ENCODE data around the gene DIABLO.
"Not testable (repeated sequence)": the region's sequence is repeated elsewhere in the genome, so short reads cannot be mapped to it uniquely, and the experiment has no call there.

Gene DIABLO

DNA sequence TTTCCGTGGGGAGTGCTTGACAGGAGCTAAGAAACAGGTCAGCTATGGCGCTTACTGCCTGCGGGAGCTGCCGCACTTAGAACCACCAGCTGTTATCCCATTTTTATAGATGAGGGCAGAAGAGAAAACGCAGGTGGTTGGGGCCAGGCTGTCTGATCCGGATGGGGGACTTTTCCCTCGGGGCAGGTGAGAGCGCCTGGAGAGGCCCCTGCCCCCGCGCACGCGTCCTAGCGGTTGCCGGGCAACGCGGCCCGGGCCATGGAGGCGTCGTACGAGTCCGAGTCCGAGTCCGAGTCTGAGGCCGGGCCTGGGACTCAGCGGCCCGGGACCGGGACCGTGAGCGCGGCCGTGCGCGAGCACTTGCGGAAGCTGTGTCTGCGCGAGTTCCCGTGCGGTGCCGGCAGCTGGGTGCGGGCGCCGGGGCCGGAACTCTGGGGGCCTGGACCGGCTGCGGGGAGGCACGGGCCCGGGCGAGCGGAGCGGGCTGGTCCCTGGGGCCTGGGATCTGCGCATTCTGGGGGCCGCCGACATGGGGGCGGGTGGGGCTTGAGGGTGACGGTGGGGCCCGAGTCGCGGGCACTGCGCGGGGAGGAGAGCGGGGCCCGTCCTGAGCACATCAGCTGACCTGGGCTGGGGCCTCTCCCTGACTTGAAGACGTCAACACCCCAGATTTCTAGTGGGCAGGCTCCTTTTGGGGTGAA lies 42.8 kb downstream of the DIABLO start, which contains the start of gene LRRC43:
TSS of gene LRRC43 (plus strand) at position 237 of the 701 bp plus-strand sequence. CDS start at position 259, 22 bp downstream.
- peak; percentile 66 for DNase-seq (ENCODE audit: low read depth)
- TF ChIP-seq MYC (IDR thresholded peaks at IDR 0.05; ENCODE audit: low read depth, low read length) (no peak), POLR2A (IDR thresholded peaks at IDR 0.05; ENCODE audit: extremely low read depth, insufficient read length) (no peak), MAX (IDR thresholded peaks at IDR 0.05; ENCODE audit: low read depth, low read length) (0 out of 2 replicates have a peak, but pooled peaks have one; percentile 3)
- TF ChIP-seq, protein P1, sequence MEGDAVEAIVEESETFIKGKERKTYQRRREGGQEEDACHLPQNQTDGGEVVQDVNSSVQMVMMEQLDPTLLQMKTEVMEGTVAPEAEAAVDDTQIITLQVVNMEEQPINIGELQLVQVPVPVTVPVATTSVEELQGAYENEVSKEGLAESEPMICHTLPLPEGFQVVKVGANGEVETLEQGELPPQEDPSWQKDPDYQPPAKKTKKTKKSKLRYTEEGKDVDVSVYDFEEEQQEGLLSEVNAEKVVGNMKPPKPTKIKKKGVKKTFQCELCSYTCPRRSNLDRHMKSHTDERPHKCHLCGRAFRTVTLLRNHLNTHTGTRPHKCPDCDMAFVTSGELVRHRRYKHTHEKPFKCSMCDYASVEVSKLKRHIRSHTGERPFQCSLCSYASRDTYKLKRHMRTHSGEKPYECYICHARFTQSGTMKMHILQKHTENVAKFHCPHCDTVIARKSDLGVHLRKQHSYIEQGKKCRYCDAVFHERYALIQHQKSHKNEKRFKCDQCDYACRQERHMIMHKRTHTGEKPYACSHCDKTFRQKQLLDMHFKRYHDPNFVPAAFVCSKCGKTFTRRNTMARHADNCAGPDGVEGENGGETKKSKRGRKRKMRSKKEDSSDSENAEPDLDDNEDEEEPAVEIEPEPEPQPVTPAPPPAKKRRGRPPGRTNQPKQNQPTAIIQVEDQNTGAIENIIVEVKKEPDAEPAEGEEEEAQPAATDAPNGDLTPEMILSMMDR (IDR thresholded peaks at IDR 0.05; ENCODE audit: low read depth, low read length), result no peak
- peak within 1 kb of the TSS; percentile 48 for H3K4me3 ChIP-seq (ENCODE audit: low read depth, low read length)

DNA sequence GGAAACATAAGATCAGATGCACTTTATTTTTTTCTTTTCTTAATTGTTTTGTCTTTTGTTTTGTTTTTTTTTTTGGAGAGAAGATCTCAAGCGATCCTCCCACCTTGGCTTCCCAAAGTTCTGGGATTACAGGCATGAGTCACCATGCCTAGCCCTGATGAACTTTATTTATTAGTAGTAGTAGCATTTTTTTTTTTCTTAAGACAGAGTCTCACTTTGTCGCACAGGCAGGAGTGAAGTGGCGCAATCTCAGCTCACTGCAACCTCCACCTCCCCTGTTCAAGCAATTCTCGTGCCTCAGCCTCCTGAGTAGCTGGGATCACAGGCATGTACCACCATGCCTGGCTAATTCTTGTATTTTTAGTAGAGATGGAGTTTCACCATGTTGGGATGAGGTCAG lies 49.4 kb downstream of the DIABLO start:
- DNase-seq (ENCODE audit: low read depth); H3K4me3 ChIP-seq (ENCODE audit: low read depth, low read length): not testable (repeated sequence)

- no peak for DNase-seq (ENCODE audit: low read depth)
- TF ChIP-seq, protein P1 (IDR thresholded peaks at IDR 0.05; ENCODE audit: low read depth, low read length), result no peak
- TF ChIP-seq MAX (IDR thresholded peaks at IDR 0.05; ENCODE audit: low read depth, low read length), result no peak
- TF ChIP-seq POLR2A (IDR thresholded peaks at IDR 0.05; ENCODE audit: extremely low read depth, insufficient read length), result no peak
- TF ChIP-seq MYC (IDR thresholded peaks at IDR 0.05; ENCODE audit: low read depth, low read length), result no peak
- no peak within 1 kb of the TSS for H3K4me3 ChIP-seq (ENCODE audit: low read depth, low read length)
Measured at GRCh38 chr12:122174155-122174845, 51.6 kb downstream of the DIABLO start, which contains the start of gene IL31. Gene IL31, minus strand, starts transcription at chr12:122174221. Its CDS starts 49 bp downstream, at chr12:122174172.

GRCh38 chr12:122172262-122172939 lies 53.5 kb downstream of the DIABLO start:
- no peak overlapping the region for H3K4me3 ChIP-seq (ENCODE audit: low read depth, low read length)
- TF ChIP-seq MYC (IDR thresholded peaks at IDR 0.05; ENCODE audit: low read depth, low read length) (no peak), MAX (IDR thresholded peaks at IDR 0.05; ENCODE audit: low read depth, low read length) (no peak), POLR2A (IDR thresholded peaks at IDR 0.05; ENCODE audit: extremely low read depth, insufficient read length) (no peak)
- TF ChIP-seq, protein P1 (IDR thresholded peaks at IDR 0.05; ENCODE audit: low read depth, low read length), result no peak
- no peak for DNase-seq (ENCODE audit: low read depth)

GRCh38 chr12:122171399-122171798 lies 54.5 kb downstream of the DIABLO start:
- H3K4me3 ChIP-seq (ENCODE audit: low read depth, low read length), result no peak overlapping the region
- TF ChIP-seq, protein P1 (IDR thresholded peaks at IDR 0.05; ENCODE audit: low read depth, low read length), result no peak
- TF ChIP-seq MYC (IDR thresholded peaks at IDR 0.05; ENCODE audit: low read depth, low read length) (no peak), MAX (IDR thresholded peaks at IDR 0.05; ENCODE audit: low read depth, low read length) (no peak), POLR2A (IDR thresholded peaks at IDR 0.05; ENCODE audit: extremely low read depth, insufficient read length) (no peak)
- no peak for DNase-seq (ENCODE audit: low read depth)

DNA sequence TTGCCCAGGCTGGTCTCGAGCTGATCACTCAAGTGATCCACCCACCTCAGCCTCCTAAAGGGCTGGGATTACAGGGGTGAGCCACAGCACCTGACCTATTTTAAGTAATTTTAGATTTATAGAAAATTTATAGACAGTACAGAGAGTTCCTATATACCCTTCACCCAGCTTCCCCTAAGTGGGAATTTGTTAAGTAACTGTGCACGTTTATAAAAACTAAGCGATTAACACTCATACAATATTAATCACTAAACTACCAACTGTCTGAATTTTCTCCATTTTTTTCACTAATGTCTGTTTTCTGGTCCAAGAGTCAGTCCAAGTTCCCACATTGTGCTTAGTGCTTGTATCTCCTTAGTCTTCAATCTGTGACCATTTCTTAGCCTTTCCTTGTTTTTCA lies 57.4 kb downstream of the DIABLO start:
- no peak for TF ChIP-seq MYC (IDR thresholded peaks at IDR 0.05; ENCODE audit: low read depth, low read length)
- TF ChIP-seq POLR2A (IDR thresholded peaks at IDR 0.05; ENCODE audit: extremely low read depth, insufficient read length), result no peak
- TF ChIP-seq, protein P1 (IDR thresholded peaks at IDR 0.05; ENCODE audit: low read depth, low read length), result no peak
- TF ChIP-seq MAX (IDR thresholded peaks at IDR 0.05; ENCODE audit: low read depth, low read length), result no peak
- no peak overlapping the region for H3K4me3 ChIP-seq (ENCODE audit: low read depth, low read length)
- no peak for DNase-seq (ENCODE audit: low read depth)

Data from NB4 (cell line).